Stimulated activated CD4-positive, alpha-beta T cell treated with anti-CD3 and anti-CD28 coated beads, Interleukin-1b, Interleukin-23, amount 100 ng/mL, for 24 hours (primary cell): ENCODE results near the gene TRIM27.
A peak's percentile ranks its signal among the peaks of the same experiment; 100 is the strongest.
"Not testable (repeated sequence)": the region's sequence is repeated elsewhere in the genome, so short reads cannot be mapped to it uniquely, and the experiment has no call there.

Experiments
- DNase-seq, 4 experiments: peaks; one replicate each; pipeline ENCODE4 v3.0.0-alpha.2; 2020; ENCODE audit warnings: low read depth in 4 of 4, low spot score in 1 of 4

Gene TRIM27, protein sequence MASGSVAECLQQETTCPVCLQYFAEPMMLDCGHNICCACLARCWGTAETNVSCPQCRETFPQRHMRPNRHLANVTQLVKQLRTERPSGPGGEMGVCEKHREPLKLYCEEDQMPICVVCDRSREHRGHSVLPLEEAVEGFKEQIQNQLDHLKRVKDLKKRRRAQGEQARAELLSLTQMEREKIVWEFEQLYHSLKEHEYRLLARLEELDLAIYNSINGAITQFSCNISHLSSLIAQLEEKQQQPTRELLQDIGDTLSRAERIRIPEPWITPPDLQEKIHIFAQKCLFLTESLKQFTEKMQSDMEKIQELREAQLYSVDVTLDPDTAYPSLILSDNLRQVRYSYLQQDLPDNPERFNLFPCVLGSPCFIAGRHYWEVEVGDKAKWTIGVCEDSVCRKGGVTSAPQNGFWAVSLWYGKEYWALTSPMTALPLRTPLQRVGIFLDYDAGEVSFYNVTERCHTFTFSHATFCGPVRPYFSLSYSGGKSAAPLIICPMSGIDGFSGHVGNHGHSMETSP

DNA sequence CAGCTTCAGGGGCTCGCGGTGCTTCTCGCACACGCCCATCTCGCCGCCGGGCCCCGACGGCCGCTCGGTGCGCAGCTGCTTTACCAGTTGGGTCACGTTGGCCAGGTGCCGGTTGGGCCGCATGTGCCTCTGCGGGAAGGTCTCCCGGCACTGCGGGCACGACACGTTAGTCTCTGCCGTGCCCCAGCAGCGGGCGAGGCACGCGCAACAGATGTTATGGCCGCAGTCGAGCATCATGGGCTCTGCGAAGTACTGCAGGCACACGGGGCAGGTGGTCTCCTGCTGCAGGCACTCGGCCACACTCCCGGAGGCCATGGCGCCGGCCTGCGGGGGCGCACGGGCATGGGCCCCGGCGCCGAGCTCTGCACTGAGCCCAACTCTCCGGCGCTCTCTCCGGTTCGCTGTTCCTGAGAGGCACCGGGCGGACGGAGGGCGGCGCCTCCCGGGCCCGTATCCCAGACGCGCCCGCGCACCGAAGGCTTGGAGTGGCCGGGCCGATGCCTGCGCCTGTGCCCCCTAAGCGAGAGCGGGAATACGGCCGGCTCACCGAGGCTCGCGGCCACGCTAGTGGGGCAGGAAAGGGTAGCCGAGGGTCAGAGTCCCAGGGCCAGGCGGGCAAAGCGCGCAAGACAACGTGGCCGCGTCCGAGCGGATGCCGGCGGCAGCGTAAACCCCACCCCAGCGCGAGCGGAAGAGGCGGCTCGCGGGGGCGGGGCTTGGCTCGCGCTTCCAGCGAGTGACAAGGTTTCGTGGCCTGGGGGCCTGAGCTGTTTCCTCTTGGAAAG, at the start of gene TRIM27:
Gene TRIM27, minus strand, starts transcription at position 668 of the 785 bp plus-strand sequence. Its CDS starts 353 bp downstream, at position 315.
- peak; percentile 60 to 77 (median 70) for DNase-seq

DNA sequence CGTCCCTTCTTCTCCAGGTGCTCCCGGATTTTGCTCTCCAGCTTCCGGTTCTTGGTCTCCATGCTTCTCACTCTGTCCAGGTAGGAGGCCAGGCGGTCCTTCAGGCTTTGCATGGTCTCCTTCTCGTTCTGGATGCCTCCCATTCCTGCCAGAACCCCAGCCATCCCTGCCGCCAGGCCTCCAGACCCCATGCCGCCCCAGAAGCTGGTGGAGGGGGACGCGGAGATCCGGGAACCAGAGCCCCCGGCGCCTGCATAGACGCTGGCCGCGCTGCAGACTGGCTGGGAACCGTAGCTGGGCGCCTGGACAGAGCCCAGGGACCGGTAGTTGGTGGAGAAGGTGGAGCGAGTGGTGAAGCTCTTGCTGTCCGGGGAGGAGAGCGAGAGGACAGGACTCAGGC, 46.3 kb upstream of the TRIM27 start:
- not testable (repeated sequence) for DNase-seq

DNA sequence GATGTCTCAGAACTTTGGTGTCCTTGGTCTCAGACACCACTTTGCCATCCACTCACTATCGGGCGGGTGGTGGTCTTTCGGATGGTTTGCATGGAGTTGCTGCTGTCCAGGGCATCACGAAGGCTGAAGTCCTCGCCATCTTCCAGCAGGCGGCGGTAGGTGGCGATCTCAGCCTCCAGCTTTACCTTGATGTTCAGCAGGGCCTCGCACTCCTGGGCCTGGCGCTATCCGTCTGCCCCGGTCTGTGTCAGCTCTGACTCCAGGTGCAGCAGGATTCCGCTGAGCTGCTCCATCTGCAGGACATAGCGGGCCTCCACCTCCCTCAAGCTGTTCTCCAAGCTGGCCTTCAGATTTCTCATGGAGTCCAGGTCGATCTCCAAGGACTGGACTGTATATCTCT, 45.3 kb upstream of the TRIM27 start:
- no peak for DNase-seq

DNA sequence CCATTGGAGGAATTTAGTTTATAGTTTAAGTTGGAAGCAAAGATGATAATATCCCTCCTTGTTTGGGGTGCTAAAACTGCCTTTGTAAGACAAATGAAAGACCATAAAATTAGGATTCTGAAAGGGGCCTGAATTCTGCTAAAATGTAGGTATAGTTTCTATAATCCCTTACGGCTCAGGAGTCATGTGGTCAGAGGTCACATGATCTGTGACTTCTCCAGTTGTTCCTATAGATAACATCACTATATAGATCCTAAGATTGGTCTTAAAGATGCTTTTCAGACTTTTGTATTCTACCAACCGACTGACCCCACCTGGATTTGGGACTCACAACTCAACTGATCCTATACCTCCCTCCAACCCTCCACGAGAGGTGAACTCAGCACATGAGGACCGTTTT, 44.7 kb upstream of the TRIM27 start:
- no peak for DNase-seq

DNA sequence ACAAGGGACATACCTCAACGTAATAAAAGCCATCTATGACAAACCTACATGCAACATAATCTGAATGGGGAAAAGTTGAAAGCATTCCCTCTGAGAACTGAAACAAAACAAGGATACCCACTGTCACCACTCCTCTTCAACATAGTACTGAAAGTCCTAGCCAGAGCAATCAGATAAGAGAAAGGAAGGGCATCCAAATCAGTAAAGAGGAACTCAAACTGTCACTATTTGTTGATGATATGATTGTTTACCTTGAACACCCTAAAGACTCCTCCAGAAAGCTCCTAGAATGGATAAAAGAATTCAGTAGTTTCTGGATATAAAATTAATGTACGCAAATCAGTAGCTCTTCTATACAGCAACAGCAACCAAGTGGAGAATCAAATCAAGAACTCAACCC, 41.9 kb upstream of the TRIM27 start:
- DNase-seq: no peak

DNA sequence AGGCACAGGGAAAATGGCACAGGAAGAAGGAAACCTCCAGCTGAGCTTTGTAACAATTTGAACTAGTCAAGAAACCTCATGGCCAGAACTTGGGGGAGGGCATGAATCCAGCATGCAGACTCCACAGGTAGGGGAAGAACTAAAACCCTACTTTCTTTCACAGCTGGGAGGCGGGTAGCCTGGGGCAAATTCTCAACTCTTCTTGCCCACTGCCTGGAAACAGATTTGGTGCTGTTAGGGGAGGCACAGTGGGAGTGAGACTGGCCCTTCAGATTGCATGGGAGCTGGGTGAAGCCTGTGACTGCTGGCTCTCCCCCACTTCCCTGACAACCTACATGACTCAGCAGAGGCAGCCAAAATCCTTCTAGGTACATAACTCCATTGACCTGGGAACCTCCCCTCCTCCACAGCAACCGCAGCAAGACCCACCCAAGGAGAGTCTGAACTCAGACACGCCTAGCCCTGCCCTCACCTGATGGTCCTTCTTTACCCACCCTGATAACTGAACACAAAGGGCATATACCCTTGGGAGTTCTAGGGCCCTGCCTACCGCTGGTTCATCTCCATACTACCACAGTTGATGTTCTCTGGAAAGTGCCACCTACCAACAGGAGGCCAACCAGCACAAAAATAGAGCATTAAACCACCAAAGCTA, 37.2 kb upstream of the TRIM27 start:
- DNase-seq: no peak

DNA sequence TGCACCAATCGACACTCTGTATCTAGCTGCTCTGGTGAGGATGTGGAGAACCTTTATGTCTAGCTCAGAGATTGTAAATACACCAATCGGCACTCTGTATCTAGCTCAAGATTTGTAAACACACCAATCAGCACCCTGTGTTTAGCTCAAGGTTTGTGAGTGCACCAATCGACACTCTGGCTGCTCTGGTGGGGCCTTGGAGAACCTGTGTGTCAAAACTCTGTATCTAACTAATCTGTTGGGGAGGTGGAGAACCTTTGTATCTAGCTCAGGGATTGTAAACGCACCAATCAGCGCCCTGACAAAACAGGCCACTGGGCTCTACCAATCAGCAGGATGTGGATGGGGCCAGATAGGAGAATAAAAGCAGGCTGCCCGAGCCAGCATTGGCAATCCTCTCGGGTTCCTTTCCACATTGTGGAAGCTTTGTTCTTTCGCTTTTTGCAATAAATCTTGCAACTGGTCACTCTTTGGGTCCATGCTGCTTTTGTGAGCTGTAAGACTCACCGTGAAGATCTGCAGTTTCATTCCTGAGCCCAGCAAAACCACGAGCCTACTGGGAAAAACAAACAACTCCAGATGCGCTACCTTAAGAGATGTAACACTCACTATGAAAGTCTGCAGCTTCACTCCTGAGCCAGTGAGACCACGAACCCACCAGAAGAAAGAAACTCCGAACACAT, 34.9 kb upstream of the TRIM27 start:
- not testable (repeated sequence) for DNase-seq

DNA sequence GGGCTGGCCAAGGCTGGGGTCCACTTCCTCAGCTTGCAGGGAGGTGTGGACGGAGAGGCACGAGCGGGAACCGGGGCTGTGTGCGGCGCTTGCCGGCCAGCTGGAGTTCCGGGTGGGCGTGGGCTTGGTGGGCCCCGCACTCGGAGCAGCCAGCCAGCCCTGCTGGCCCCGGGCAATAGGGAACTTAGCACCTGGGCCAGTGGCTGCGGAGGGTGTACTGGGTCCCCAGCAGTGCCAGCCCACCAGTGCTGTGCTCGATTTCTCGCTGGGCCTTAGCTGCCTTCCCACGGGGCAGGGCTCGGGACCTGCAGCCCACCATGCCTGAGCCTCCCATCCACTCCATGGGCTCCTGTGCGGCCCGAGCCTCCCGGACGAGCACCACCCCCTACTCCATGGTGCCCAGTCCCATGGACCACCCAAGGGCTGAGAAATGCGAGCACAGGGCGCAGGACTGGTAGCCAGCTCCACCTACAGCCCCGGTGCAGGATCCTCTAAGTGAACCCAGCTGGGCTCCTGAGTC, 34.1 kb upstream of the TRIM27 start:
- DNase-seq: not testable (repeated sequence)

DNA sequence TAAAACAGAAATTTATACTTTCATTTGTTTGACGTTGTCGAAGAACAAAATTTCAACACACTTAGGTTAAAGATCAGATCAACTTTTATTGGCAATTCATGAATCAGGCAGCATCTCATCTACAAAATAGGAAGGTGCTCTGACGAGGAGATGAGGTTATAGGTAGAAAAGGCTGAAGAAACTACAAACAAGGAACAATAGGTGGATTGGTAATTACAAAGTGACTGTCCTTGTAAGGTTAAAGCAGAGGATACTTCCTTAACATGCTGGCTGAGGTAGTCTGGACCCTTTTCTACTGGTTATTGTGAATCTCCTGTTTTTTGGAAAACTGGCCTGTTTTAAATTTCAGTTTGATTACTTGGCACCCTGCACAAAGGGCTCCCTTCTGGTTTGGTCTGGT, 32.5 kb upstream of the TRIM27 start:
- DNase-seq: no peak

DNA sequence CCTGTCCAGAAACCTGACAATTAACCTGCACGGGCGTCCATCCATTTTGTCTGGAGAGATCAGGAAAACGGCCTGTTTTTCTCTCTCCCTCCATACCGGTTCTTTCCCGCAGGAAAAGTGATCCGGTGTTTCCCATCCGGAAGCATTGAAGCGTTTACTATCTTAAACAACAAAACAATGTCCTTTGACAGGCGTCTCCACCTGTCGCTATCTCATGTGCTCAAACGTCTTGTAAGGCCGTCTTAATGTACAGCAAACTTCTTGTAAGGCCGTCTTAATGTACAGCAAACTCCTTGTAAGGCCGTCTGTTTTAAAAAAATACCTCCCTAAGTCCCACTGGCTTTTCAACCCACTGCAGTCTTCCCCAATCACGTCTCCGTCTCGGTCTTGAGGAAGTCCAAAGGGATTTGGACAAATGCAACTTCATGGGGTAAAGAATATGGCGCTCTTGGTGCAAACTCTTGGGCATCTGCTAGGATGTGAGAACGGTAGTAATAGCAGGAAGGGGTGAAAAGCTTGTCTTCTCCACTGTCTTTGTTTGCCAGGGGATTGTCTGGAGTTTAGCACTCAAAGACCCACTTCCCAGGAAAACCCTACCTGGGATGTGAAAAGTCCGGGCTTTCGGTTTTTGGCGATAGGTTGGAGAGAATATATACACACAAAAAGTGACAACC, 29.9 kb upstream of the TRIM27 start:
- no peak for DNase-seq

DNA sequence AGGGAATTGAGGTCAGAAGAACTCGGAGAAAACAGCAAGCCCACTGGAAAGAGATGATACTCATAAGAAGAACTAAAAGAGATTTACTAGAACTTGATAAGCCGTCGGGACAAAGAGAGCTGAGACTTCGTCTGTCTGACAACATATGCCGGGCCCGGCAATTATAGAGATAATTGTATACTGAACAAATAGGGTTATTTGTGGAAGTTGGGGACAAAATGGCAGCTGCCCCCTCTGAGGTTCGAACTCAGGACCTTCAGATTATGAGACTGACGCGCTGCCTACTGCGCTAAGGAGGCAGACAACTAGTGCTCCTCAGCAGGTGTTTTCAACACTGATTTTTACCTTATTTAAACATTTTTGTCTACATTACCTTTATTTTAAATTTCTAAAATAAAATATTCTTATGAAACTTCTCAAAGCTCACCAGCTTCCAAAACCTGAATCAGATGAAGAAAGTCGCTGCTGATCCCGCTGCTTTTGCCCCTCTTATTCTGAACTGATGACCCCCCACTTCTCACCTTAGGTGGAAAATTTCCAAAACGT, 29.3 kb upstream of the TRIM27 start:
- peak; percentile 35 to 58 (median 56) for DNase-seq

DNA sequence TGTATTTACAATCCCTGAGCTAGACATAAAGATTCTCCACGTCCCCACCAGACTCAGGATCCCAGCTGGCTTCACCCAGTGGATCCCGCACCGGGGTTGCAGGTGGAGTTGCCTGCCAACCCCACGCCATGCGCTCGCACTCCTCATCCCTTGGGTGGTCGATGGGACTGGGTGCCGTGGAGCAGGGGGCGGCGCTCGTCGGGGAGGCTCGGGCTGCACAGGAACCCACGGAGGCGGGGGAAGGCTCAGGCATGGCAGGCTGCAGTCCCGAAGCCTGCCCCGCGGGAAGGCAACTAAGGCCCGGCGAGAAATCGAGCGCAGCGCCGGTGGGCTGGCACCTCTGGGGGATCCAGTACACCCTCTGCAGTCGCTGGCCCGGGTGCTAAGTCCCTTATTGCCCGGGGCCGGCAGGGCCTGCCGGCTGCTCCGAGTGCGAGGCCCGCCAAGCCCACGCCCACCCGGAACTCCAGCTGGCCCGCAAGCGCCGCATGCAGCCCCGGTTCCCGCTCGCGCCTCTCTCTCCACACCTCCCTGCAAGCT, 25.9 kb upstream of the TRIM27 start:
- not testable (repeated sequence) for DNase-seq

DNA sequence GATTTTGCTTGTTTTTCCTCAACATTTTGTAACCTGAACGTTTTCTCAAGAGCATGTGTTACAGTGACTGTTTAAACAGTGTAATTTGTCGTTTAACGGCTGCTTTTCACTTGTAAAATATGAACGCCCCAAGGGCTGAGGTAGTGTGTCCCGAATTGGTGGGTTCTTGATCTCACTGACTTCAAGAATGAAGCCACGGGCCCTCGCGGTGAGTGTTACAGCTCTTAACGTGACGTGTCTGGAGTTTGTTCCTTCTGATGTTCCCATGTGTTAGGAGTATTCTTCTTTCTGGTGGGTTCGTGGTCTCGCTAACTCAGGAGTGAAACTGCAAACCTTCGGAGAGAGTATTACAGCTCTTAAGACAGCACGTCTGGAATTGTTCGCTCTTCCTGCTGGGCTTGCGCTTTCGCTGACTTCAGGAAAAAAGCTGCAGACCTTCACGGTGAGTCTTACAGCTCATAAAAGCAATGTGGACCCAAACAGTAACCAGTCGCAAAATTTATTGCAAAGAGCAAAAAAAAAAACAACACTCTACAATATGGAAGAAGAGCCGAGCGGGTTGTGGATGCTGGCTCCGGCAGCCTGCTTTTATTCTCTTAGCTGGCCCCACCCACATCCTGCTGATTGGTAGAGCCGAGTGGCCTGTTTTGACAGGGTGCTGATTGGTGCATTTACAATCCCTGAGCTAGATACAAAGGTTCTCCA, 25.1 kb upstream of the TRIM27 start:
- no peak for DNase-seq

DNA sequence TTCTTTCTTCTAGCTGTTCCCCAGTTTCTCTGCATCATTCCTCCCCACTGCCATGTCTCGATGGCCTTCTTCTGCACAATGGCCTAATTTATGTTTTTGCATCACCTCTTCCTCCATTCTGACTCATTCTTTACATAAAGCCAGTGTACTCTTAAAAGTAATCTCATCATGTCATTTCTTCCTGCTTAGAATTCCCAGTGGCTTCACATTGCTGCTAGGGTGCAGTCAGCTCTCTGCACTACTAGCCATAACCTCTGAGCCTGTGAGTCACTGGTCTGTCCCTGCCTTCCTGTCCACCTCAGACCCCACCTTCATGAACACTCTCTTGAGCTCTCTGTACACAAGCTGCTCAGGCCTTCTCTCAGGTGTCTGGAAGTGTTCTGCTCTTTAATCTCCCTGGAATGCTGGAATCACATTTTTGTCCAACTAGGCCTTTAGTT, 24.1 kb upstream of the TRIM27 start:
- no peak for DNase-seq

DNA sequence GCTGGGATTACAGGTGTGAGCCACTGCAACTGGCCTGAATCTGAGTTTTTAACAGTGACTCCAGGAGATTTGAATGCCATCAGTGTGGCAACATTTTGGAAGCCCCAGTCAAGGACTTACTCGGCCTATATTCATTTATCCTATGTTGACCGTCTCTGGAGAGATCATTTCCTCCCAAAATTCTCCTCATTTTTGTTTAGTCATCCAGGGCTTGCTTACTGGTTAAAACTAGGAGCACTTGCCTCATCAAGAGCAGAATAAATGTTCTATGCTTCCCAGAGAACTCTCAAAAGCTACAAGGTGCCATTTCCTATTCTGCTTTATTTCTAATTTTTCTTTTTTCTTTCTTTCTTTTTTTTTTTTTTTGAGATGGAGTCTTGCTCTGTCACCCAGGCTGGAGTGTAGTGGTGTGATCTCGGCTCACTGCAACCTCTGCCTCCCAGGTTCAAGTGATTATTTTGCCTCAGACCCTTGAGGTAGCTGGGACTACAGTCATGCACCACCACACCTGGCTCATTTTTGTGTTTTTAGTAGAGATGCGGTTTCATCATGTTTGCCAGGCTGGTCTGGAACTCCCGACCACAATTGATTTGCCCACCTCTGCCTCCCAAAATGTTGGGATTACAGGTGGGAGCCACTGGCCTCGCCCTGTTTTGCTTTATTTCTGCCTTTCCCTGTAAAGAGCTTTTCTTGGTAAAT, 23.4 kb upstream of the TRIM27 start:
- DNase-seq: no peak

DNA sequence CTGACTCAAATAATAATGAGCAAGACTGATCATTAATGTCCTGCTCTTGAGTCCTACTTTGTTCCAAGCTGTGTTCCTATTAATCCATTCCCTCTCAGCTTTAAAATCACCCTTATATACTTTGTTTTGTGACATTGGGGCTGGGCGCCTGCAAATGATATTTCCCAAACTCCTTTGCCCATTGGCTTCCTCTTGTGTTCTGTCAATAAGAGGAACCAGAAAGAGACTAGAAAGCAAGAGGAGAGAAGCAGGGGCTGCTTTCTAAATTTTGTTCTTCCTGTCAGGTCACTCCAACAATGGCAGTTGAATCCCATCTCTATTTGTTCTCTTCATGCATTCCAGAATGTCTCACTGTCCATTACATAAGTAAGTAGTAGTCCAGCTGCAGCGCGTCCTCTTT, 21.6 kb upstream of the TRIM27 start:
- DNase-seq: no peak

DNA sequence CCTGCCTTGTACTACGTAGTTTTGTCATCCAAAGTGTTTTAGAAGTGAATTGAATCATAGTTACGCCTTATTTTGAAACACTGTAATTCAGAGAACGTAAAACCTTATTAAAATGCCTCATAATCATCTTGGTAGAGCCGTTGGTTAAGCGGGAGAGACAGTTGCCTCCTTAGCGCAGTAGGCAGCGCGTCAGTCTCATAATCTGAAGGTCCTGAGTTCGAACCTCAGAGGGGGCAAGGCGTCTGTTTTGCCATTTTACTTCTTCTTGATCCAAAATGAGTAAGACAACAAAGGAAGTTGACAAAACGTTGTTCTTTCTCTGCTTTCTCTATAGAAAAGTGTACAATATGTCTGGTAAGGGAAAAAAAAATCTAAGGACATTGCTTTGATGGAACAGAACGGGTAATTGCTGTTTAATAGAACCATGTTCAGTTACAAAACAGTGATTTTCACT, 20.7 kb upstream of the TRIM27 start:
- peak; percentile 59 to 70 (median 62) for DNase-seq
